ENCODE results near the gene TUSC1. TPM values are rescaled to one million over a fixed set of nuclear protein-coding genes. Genes with fewer than 3 reads are reported as not detected.

TUSC1 gene
- polyA plus RNA-seq, 3 donors: 17.4 to 22.4 (median 17.9) TPM

- DNase-seq: no peak
Observed at GRCh38 chr9:25654417-25654816, 23.8 kb downstream of the TUSC1 start.

- peak; percentile 5 for DNase-seq
Observed at GRCh38 chr9:25648116-25648515, 30.1 kb downstream of the TUSC1 start.

GRCh38 chr9:25636026-25636425 lies 42.2 kb downstream of the TUSC1 start:
- DNase-seq: no peak

- DNase-seq: no peak
Observed at GRCh38 chr9:25629231-25629630, 49.0 kb downstream of the TUSC1 start.
